ENCODE data around the gene OTOL1.

- TF ChIP-seq EP300 (IDR thresholded peaks at IDR 0.05) = no peak
- no peak for TF ChIP-seq CTCF (IDR thresholded peaks at IDR 0.05)
- no peak for TF ChIP-seq POLR2AphosphoS5 (IDR thresholded peaks at IDR 0.05)
These were observed 49.2 kb downstream of the OTOL1 start for GRCh38 chr3:161545824-161546223.
